GM18499 (cell line): Measurements from ENCODE around the gene TREML1.

Source experiments
- ATAC-seq: cut with Tn5 transposase; IDR thresholded peaks from one replicate; pipeline ENCODE4 v1.9.1; 2021; ENCODE audit warnings: moderate number of reproducible peaks; ENCODE audit not compliant: insufficient read depth, unreplicated experiment

Gene TREML1

GRCh38 chr6:41181566-41181965 lies 27.4 kb upstream of the TREML1 start:
- no peak for ATAC-seq

GRCh38 chr6:41179163-41179562 lies 25.0 kb upstream of the TREML1 start:
- ATAC-seq: no peak

- no peak for ATAC-seq
These were observed 23.5 kb upstream of the TREML1 start for GRCh38 chr6:41177695-41178094.

GRCh38 chr6:41177287-41177686 lies 23.1 kb upstream of the TREML1 start:
- no peak for ATAC-seq

- ATAC-seq: no peak
These were observed 22.0 kb upstream of the TREML1 start for GRCh38 chr6:41176189-41176588.

- no peak for ATAC-seq
These were observed 20.9 kb upstream of the TREML1 start for GRCh38 chr6:41175084-41175483.

- no peak for ATAC-seq
These were observed 20.5 kb upstream of the TREML1 start for GRCh38 chr6:41174610-41175009.

GRCh38 chr6:41171908-41172307 lies 17.8 kb upstream of the TREML1 start:
- ATAC-seq: no peak

GRCh38 chr6:41170547-41171160 lies 16.5 kb upstream of the TREML1 start:
- ATAC-seq: no peak

GRCh38 chr6:41167173-41167963 lies 13.2 kb upstream of the TREML1 start:
- ATAC-seq: no peak

GRCh38 chr6:41164551-41165120 lies 10.5 kb upstream of the TREML1 start:
- ATAC-seq: no peak

- ATAC-seq: no peak
These were observed 9.2 kb upstream of the TREML1 start for GRCh38 chr6:41163419-41163717.

- ATAC-seq: no peak
These were observed 8.7 kb upstream of the TREML1 start, which contains the start of gene TREM2 for GRCh38 chr6:41162687-41163418. TREM2 (minus strand) TSS chr6:41163116; CDS start chr6:41163082, 34 bp downstream.

- ATAC-seq: no peak
These were observed 7.9 kb upstream of the TREML1 start for GRCh38 chr6:41161851-41162552.

- no peak for ATAC-seq
These were observed 7.2 kb upstream of the TREML1 start for GRCh38 chr6:41161380-41161779.

- no peak for ATAC-seq
These were observed 6.8 kb upstream of the TREML1 start for GRCh38 chr6:41160933-41161332.

- no peak for ATAC-seq
These were observed 5.4 kb upstream of the TREML1 start for GRCh38 chr6:41159415-41160082.

GRCh38 chr6:41157323-41157722 lies 3.2 kb upstream of the TREML1 start:
- no peak for ATAC-seq

- no peak for ATAC-seq
These were observed 2.6 kb upstream of the TREML1 start for GRCh38 chr6:41156771-41157170.

- no peak for ATAC-seq
These were observed 1.9 kb upstream of the TREML1 start for GRCh38 chr6:41156001-41156400.
